HG02588 (cell line): Measurements from ENCODE around the gene SETD7.

Experiments used
- ATAC-seq: cut with Tn5 transposase; IDR thresholded peaks from one replicate; pipeline ENCODE4 v1.9.1; 2021; ENCODE audit warnings: mild to moderate bottlenecking, moderate library complexity; ENCODE audit not compliant: unreplicated experiment

The SETD7 gene

GRCh38 chr4:139514382-139515059 lies 41.5 kb downstream of the SETD7 start:
- no peak for ATAC-seq

GRCh38 chr4:139511320-139511719 lies 44.7 kb downstream of the SETD7 start:
- no peak for ATAC-seq

- no peak for ATAC-seq
These were observed 46.1 kb downstream of the SETD7 start for GRCh38 chr4:139509727-139510410.

- ATAC-seq, result no peak
These were observed 47.3 kb downstream of the SETD7 start for GRCh38 chr4:139508581-139509237.

- no peak for ATAC-seq
These were observed 49.2 kb downstream of the SETD7 start for GRCh38 chr4:139506774-139507173.

- ATAC-seq, result no peak
These were observed 52.3 kb downstream of the SETD7 start for GRCh38 chr4:139503622-139504166.

GRCh38 chr4:139501927-139502899 lies 53.8 kb downstream of the SETD7 start:
- ATAC-seq, result no peak

GRCh38 chr4:139501527-139501926 lies 54.5 kb downstream of the SETD7 start:
- ATAC-seq, result no peak

- no peak for ATAC-seq
These were observed 54.9 kb downstream of the SETD7 start for GRCh38 chr4:139501117-139501516.

GRCh38 chr4:139499186-139499585 lies 56.8 kb downstream of the SETD7 start:
- no peak for ATAC-seq

- no peak for ATAC-seq
These were observed 62.8 kb downstream of the SETD7 start for GRCh38 chr4:139493176-139493575.

GRCh38 chr4:139492429-139492828 lies 63.6 kb downstream of the SETD7 start:
- no peak for ATAC-seq

- ATAC-seq, result no peak
These were observed 66.4 kb downstream of the SETD7 start for GRCh38 chr4:139489638-139490037.

- ATAC-seq, result no peak
These were observed 67.6 kb downstream of the SETD7 start for GRCh38 chr4:139488442-139488841.

- ATAC-seq, result no peak
These were observed 71.2 kb downstream of the SETD7 start for GRCh38 chr4:139484783-139485311.

GRCh38 chr4:139483000-139483399 lies 73.0 kb downstream of the SETD7 start:
- ATAC-seq, result no peak

GRCh38 chr4:139481465-139481864 lies 74.6 kb downstream of the SETD7 start:
- no peak for ATAC-seq

- ATAC-seq, result no peak
These were observed 79.7 kb downstream of the SETD7 start for GRCh38 chr4:139476363-139476762.

- no peak for ATAC-seq
These were observed 83.2 kb downstream of the SETD7 start for GRCh38 chr4:139472852-139473251.

GRCh38 chr4:139470997-139471665 lies 84.9 kb downstream of the SETD7 start:
- ATAC-seq, result peak; percentile 72
